ENCODE measurements around the gene VIPR1.

GRCh38 chr3:42515976-42516375 lies 13.5 kb downstream of the VIPR1 start:
- TF ChIP-seq, protein P1, sequence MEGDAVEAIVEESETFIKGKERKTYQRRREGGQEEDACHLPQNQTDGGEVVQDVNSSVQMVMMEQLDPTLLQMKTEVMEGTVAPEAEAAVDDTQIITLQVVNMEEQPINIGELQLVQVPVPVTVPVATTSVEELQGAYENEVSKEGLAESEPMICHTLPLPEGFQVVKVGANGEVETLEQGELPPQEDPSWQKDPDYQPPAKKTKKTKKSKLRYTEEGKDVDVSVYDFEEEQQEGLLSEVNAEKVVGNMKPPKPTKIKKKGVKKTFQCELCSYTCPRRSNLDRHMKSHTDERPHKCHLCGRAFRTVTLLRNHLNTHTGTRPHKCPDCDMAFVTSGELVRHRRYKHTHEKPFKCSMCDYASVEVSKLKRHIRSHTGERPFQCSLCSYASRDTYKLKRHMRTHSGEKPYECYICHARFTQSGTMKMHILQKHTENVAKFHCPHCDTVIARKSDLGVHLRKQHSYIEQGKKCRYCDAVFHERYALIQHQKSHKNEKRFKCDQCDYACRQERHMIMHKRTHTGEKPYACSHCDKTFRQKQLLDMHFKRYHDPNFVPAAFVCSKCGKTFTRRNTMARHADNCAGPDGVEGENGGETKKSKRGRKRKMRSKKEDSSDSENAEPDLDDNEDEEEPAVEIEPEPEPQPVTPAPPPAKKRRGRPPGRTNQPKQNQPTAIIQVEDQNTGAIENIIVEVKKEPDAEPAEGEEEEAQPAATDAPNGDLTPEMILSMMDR (IDR thresholded peaks at IDR 0.05) = no peak
- no peak for TF ChIP-seq POLR2A (IDR thresholded peaks at IDR 0.05)

Data from thyroid gland (tissue), 4 donors.